Omental fat pad (tissue), 4 donors: ENCODE measurements around the gene MSMB. TPM values are rescaled to one million over a fixed set of nuclear protein-coding genes. Genes with fewer than 3 reads are reported as not detected.
"Not testable (repeated sequence)": the region's sequence is repeated elsewhere in the genome, so short reads cannot be mapped to it uniquely, and the experiment has no call there.

Source experiments
- ATAC-seq: fragments of 150-250 bp; one replicate; pipeline ENCODE4 v1.9.1; 2016; ENCODE audit warnings: mild to moderate bottlenecking, moderate library complexity; ENCODE audit not compliant: low FRiP score
- DNase-seq: peaks from one replicate; pipeline ENCODE4 v3.0.0-alpha.2; 2019; ENCODE audit warnings: low spot score
- small RNA-seq: library from RNA; depleted of rRNA; stranded (forward); fragments of <200 nt; gene quantifications from one replicate; pipeline ENCODE3, GENCODE V24; 2016
- total RNA-seq, 4 donors: library from RNA; depleted of rRNA; stranded (reverse); fragments of >200 nt; gene quantifications; one replicate each; pipeline ENCODE4 v1.1.0, GENCODE V29; 2016
- TF ChIP-seq, protein P1 (sequence below), 3 donors: fragments of 450-650 bp; IDR thresholded peaks; one replicate each; pipeline ENCODE4 v1.5.1; 2016 to 2017; ENCODE audit warnings: antibody characterized with exemption in 3 of 3, mild to moderate bottlenecking in 3 of 3, moderate library complexity in 2 of 3

The MSMB gene
- total RNA-seq, 4 donors from 2014 or later = not detected

GRCh38 chr10:45997994-45998763, 47.9 kb downstream of the MSMB start:
- TF ChIP-seq, protein P1, sequence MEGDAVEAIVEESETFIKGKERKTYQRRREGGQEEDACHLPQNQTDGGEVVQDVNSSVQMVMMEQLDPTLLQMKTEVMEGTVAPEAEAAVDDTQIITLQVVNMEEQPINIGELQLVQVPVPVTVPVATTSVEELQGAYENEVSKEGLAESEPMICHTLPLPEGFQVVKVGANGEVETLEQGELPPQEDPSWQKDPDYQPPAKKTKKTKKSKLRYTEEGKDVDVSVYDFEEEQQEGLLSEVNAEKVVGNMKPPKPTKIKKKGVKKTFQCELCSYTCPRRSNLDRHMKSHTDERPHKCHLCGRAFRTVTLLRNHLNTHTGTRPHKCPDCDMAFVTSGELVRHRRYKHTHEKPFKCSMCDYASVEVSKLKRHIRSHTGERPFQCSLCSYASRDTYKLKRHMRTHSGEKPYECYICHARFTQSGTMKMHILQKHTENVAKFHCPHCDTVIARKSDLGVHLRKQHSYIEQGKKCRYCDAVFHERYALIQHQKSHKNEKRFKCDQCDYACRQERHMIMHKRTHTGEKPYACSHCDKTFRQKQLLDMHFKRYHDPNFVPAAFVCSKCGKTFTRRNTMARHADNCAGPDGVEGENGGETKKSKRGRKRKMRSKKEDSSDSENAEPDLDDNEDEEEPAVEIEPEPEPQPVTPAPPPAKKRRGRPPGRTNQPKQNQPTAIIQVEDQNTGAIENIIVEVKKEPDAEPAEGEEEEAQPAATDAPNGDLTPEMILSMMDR (IDR thresholded peaks at IDR 0.05) = no peak
- ATAC-seq = no peak
- no peak for DNase-seq

DNA sequence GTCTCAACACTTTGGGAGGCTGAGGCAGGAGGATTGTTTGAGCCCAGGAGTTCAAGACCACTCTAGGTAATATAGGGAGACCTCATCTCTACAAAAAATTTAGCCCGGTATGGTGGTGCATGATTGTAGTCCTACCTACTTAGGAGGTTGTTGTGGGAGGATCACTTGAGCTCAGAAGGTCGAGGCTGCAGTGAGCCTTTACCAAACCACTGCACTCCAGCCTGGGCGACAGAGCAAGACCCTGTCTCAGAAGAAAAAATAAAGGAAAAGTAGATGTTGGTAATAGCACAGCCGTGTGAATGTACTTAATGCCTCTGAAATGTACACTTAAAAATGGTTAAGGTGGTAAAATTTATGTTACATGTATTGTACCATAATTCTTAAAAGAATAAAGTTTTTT, 48.5 kb downstream of the MSMB start:
- ATAC-seq (no peak), DNase-seq (no peak)
- TF ChIP-seq, protein P1 (IDR thresholded peaks at IDR 0.05) = no peak

DNA sequence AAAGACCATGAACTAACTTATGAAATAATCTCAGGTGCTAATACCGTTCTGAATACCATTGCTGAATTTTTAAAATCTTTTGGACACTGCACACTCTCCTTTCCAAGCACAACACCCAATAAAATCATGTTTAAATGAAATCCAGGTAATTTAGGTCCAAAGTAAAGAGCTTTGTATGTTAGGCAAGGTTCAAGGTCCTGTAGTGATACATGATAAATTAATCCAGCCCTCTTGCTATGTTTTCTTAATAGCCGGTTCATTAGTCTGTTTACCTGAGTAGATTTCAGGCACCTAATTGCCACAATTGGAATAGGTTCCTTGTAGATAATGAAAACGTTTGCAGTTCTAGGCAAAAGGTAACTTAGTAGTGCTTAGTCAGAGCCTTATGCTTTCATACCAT, 60.5 kb downstream of the MSMB start:
- not testable (repeated sequence) for DNase-seq, ATAC-seq

GRCh38 chr10:45984473-45984872, 61.6 kb downstream of the MSMB start:
- DNase-seq, ATAC-seq: not testable (repeated sequence)

DNA sequence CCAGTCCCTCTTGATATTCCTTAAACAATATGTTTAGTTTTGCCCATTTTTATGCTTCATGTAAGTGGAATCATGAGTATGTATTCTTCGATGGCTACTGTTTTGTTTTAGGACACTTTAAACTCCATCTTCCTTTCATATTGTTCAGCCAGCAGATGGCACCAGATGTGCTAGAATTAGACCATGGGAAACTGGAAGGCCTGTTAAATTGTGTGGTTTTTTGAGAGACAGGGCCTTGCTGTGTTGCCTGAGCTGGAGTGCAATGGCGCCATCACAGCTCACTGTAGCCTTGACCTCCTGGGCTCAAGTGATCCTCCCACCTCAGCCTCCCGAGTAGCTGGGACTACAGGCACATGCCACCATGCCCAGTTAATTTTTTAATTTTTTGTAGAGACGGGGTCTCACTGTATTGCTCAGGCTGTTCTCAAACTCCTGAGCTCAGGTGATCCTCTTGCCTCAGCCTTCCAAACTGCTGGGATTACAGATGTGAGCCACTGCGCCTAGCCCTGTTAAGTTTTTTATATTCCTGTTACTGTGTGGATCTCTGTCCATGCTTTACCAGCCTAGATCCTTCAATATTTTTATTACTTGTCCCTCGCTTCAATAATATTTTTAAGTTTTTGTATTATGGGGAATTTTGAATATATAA, 62.4 kb downstream of the MSMB start:
- DNase-seq, ATAC-seq: not testable (repeated sequence)

Small RNA genes lying within 50 kb of the gene (small RNA-seq; reads per million reads assigned to genes)
- gene SNORA74C-1 = not detected

Other genes starting within 250 kb of the MSMB start
- 10 to 100 TPM in 3 of 4 donors, 1 to 10 TPM in 1; 8.9 to 27.0 (median 16.6) TPM for gene AGAP4, start 198.8 kb downstream of the MSMB start, total RNA-seq
- gene TIMM23, start 73.8 kb downstream of the MSMB start, total RNA-seq = 10 to 100 TPM; 42.1 to 89.0 (median 68.6) TPM
- gene NCOA4, start 15.6 kb downstream of the MSMB start, total RNA-seq = 100 to 1,000 TPM; 145 to 161 (median 154) TPM
- gene ANTXRL, start 240.7 kb upstream of the MSMB start, total RNA-seq = not detected